Neural progenitor cell (in vitro differentiated cells): ENCODE results near the gene STK39. TPM values are rescaled to one million over a fixed set of nuclear protein-coding genes. Genes with fewer than 3 reads are reported as not detected.

Experiments used
- DNase-seq: peaks from one replicate; pipeline ENCODE4 v3.0.0-alpha.2; 2016; ENCODE audit warnings: low spot score
- H2AFZ ChIP-seq: fragments of 200-600 bp; sonication (generic); replicated peaks from 2 replicates; pipeline ENCODE4 v1.6.1; 2016; ENCODE audit warnings: antibody characterized with exemption
- H3F3A ChIP-seq: fragments of 200-600 bp; sonication (generic); 2 replicates; pipeline ENCODE4 v1.6.1; 2016; ENCODE audit warnings: antibody characterized with exemption, low read depth
- H3K27ac ChIP-seq: fragments of 200-600 bp; sonication (generic); 2 replicates; pipeline ENCODE4 v1.5.1; 2016; ENCODE audit warnings: mild to moderate bottlenecking
- H3K27me3 ChIP-seq: fragments of 200-600 bp; sonication (generic); 2 replicates; pipeline ENCODE4 v1.6.1; 2016; ENCODE audit warnings: mild to moderate bottlenecking, moderate library complexity
- H3K36me3 ChIP-seq: fragments of 200-600 bp; sonication (generic); 2 replicates; pipeline ENCODE4 v1.5.1; 2016
- H3K4me1 ChIP-seq: fragments of 200-600 bp; sonication (generic); 2 replicates; pipeline ENCODE4 v1.6.1; 2016; ENCODE audit warnings: mixed run types
- H3K4me2 ChIP-seq: fragments of 200-600 bp; sonication (generic); 2 replicates; pipeline ENCODE4 v1.6.1; 2016
- H3K4me3 ChIP-seq: fragments of 200-600 bp; sonication (generic); 2 replicates; pipeline ENCODE4 v1.5.1; 2016
- H3K79me2 ChIP-seq: fragments of 200-600 bp; sonication (generic); 2 replicates; pipeline ENCODE4 v1.6.1; 2016; ENCODE audit warnings: low read depth
- H3K9ac ChIP-seq: fragments of 200-600 bp; sonication (generic); 2 replicates; pipeline ENCODE4 v1.6.1; 2016
- H3K9me3 ChIP-seq: fragments of 200-600 bp; sonication (generic); 2 replicates; pipeline ENCODE4 v1.5.1; 2016; ENCODE audit warnings: low read depth
- H4K20me1 ChIP-seq: fragments of 200-600 bp; sonication (generic); 2 replicates; pipeline ENCODE4 v1.6.1; 2016; ENCODE audit warnings: low read depth
- H3K27ac Mint-ChIP-seq: 3 replicates; pipeline ENCODE4 v1.8.0; 2021; ENCODE audit warnings: mixed read lengths
- H3K27me3 Mint-ChIP-seq: 2 replicates; pipeline ENCODE4 v1.8.0; 2022; ENCODE audit warnings: low read depth, mild to moderate bottlenecking, inconsistent platforms, moderate library complexity, mixed read lengths; ENCODE audit not compliant: insufficient read depth
- H3K36me3 Mint-ChIP-seq: 3 replicates; pipeline ENCODE4 v1.8.0; 2021; ENCODE audit warnings: mixed read lengths
- H3K4me1 Mint-ChIP-seq: 3 replicates; pipeline ENCODE4 v1.8.0; 2021; ENCODE audit warnings: mixed read lengths
- H3K4me3 Mint-ChIP-seq: 3 replicates; pipeline ENCODE4 v1.8.0; 2021; ENCODE audit warnings: mild to moderate bottlenecking, moderate library complexity, mixed read lengths
- H3K9me3 Mint-ChIP-seq: 3 replicates; pipeline ENCODE4 v1.8.0; 2020; ENCODE audit warnings: mixed read lengths
- CTCF ChIP-seq: fragments of 200-600 bp; sonication (generic); IDR thresholded peaks from 2 replicates; pipeline ENCODE4 v1.5.1; 2017; ENCODE audit warnings: antibody characterized with exemption, mild to moderate bottlenecking
- EZH2 ChIP-seq: fragments of 200-600 bp; sonication (generic); IDR thresholded peaks from 2 replicates; pipeline ENCODE4 v1.6.1; 2017; ENCODE audit warnings: antibody characterized with exemption, mild to moderate bottlenecking, moderate library complexity
- EZH2phosphoT487 ChIP-seq: fragments of 200-600 bp; sonication (generic); IDR thresholded peaks from 2 replicates; pipeline ENCODE4 v1.6.1; 2017; ENCODE audit warnings: antibody characterized with exemption
- total RNA-seq: library from RNA; depleted of rRNA; stranded (reverse); fragments of >200 nt; gene quantifications from 2 replicates; pipeline ENCODE4 v1.2.3, GENCODE V29; 2015; ENCODE audit warnings: low replicate concordance

Gene STK39
- total RNA-seq, 1 donor from 2014 or later, result 23.8 TPM

DNA sequence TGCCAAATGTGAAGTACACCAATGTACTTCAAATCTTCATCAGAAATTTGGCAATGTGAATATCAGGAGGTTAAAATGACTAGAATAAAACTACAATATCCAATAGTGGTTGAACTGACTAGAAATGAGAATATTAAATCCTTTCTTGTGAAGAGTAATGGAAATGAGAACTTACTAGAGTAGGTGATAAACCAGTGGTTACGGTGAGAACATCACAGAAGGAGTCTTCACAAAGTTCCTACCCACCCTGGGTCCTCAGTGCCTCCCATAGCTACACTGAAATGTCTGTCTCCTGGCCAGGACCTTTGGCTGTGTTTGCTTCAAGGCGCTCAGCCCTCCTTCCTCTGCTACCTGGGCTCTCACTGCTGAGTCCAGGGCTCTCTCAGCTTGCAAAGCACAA lies 289.7 kb downstream of the STK39 start:
- Histone ChIP-seq H3F3A (peaks cover 18% of the 10 kb centered on the region), H3K79me2 (no peaks in the 10 kb centered on the region), H2AFZ (no peak overlapping the region), H4K20me1 (no peaks in the 10 kb centered on the region), H3K36me3 (no peaks in the 10 kb centered on the region), H3K4me3 (no peak overlapping the region), H3K9me3 (no peaks in the 10 kb centered on the region), H3K4me1 (peaks cover 27% of the 10 kb centered on the region), H3K9ac (no peak overlapping the region), H3K4me2 (no peak overlapping the region), H3K27ac (no peak overlapping the region), H3K27me3 (no peaks in the 10 kb centered on the region)
- DNase-seq, result no peak
- peaks cover 4% of the 10 kb centered on the region for H3K36me3 Mint-ChIP-seq
- H3K27me3 Mint-ChIP-seq, result peaks cover 5% of the 10 kb centered on the region
- no peak overlapping the region for H3K27ac Mint-ChIP-seq
- no peak for TF ChIP-seq CTCF
- TF ChIP-seq EZH2, result no peak
- TF ChIP-seq EZH2phosphoT487, result no peak
- H3K9me3 Mint-ChIP-seq, result no peaks in the 10 kb centered on the region
- H3K4me3 Mint-ChIP-seq, result no peak overlapping the region
- peaks cover 15% of the 10 kb centered on the region for H3K4me1 Mint-ChIP-seq

DNA sequence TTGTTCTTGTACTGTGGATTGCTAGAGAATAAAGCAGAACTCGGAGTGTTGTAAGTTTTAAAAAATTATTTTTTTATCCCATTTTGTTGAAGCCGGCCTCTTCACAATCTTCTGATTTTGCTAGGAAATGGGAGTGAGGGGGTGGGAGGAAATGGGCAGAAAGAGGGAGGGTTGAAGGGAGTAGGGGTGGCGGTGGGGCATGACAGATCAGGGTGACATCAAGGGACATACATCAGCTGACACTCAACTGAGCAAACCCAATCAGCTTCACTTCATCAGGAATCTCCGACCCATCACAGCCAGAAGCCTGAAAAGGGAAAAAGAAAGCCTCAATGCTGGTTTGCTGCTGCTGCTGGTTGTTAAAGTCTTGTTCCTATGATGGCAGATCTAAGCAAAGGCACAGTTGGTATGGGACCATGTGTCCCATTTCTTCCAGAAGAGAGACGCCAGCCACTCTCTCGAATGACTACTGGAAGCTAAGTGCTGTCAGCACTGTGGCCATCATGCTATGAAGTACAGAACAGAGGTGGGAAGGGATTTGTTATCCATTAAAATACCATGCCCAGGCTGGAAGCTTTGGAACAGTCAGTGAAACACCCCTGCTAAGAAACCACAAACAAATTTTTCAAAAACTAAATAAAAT lies 292.0 kb downstream of the STK39 start:
- Histone ChIP-seq H3F3A (no peaks in the 10 kb centered on the region), H3K4me2 (no peak overlapping the region), H3K27ac (no peak overlapping the region), H3K4me1 (peaks cover 4% of the 10 kb centered on the region), H2AFZ (no peak overlapping the region), H3K36me3 (no peaks in the 10 kb centered on the region), H3K27me3 (no peaks in the 10 kb centered on the region), H3K4me3 (no peak overlapping the region), H3K9me3 (no peaks in the 10 kb centered on the region), H3K9ac (no peak overlapping the region), H3K79me2 (no peaks in the 10 kb centered on the region), H4K20me1 (no peaks in the 10 kb centered on the region)
- no peaks in the 10 kb centered on the region for H3K9me3 Mint-ChIP-seq
- TF ChIP-seq EZH2phosphoT487, result no peak
- TF ChIP-seq CTCF, result no peak
- no peak for TF ChIP-seq EZH2
- H3K36me3 Mint-ChIP-seq, result peaks cover 5% of the 10 kb centered on the region
- no peak overlapping the region for H3K4me3 Mint-ChIP-seq
- H3K4me1 Mint-ChIP-seq, result no peaks in the 10 kb centered on the region
- no peak overlapping the region for H3K27ac Mint-ChIP-seq
- DNase-seq, result no peak
- H3K27me3 Mint-ChIP-seq, result peaks cover 5% of the 10 kb centered on the region

DNA sequence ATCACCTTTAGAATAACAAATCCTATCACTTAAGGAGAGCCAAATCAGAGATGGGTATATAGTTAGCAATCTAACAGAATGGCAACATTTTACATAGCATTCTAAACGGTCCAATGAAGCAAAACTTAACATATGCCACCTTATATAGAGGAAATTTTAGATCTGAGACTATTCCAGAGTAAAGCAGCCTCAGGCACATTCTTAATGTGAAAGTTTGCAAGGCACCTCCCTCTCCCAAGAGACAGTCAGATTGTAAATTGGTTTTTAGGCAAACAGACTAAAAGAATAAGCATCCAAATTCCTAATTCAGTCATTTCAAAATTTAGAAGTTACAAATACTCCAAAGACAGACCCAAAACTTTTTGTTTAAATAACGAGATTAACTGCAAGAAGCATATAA lies 292.9 kb downstream of the STK39 start:
- TF ChIP-seq CTCF (no peak), EZH2phosphoT487 (no peak), EZH2 (no peak)
- Histone ChIP-seq H3K9me3 (no peaks in the 10 kb centered on the region), H3K36me3 (no peaks in the 10 kb centered on the region), H3K4me2 (no peak overlapping the region), H3K27me3 (no peaks in the 10 kb centered on the region), H2AFZ (no peak overlapping the region), H3K4me1 (peaks cover 4% of the 10 kb centered on the region), H3F3A (no peaks in the 10 kb centered on the region), H3K4me3 (no peak overlapping the region), H3K9ac (no peak overlapping the region), H4K20me1 (no peaks in the 10 kb centered on the region), H3K79me2 (no peaks in the 10 kb centered on the region), H3K27ac (no peak overlapping the region)
- no peaks in the 10 kb centered on the region for H3K4me1 Mint-ChIP-seq
- no peaks in the 10 kb centered on the region for H3K9me3 Mint-ChIP-seq
- no peak overlapping the region for H3K4me3 Mint-ChIP-seq
- peaks cover 5% of the 10 kb centered on the region for H3K36me3 Mint-ChIP-seq
- H3K27me3 Mint-ChIP-seq, result peaks cover 5% of the 10 kb centered on the region
- DNase-seq, result no peak
- no peak overlapping the region for H3K27ac Mint-ChIP-seq
